Natural killer cell (primary cell): ENCODE results near the gene MYLK4. TPM values are rescaled to one million over a fixed set of nuclear protein-coding genes. Genes with fewer than 3 reads are reported as not detected.

ENCODE experiments used
- ATAC-seq, 3 donors: fragments of 150-1000 bp in 2 of 3; fragments of 200-7000 bp in 1 of 3; cut with Tn5 transposase; 1 replicate in 1 of 3; 2 replicates in 2 of 3; pipeline ENCODE4 v1.10.0; 2021; ENCODE audit warnings: mild to moderate bottlenecking in 2 of 3, moderate library complexity in 2 of 3
- DNase-seq, 2 donors: peaks; one replicate each; pipeline versions ENCODE4 v3.0.0 to v3.0.0-alpha.2; 2013 to 2021; ENCODE audit warnings: mixed read lengths in 1 of 2
- H3K27ac ChIP-seq: one replicate; pipeline ENCODE4 v1.5.1; 2013; ENCODE audit warnings: mild to moderate bottlenecking, low read length
- H3K27me3 ChIP-seq: one replicate; pipeline ENCODE4 v1.6.1; 2013; ENCODE audit warnings: low read length; ENCODE audit not compliant: control insufficient read depth, insufficient read depth
- H3K36me3 ChIP-seq: one replicate; pipeline ENCODE4 v1.6.1; 2013; ENCODE audit warnings: low read length; ENCODE audit not compliant: control insufficient read depth, insufficient read depth
- H3K4me1 ChIP-seq: one replicate; pipeline ENCODE4 v1.6.1; 2013; ENCODE audit warnings: low read length; ENCODE audit not compliant: control insufficient read depth, insufficient read depth
- H3K4me3 ChIP-seq: one replicate; pipeline ENCODE4 v1.5.1; 2013; ENCODE audit warnings: low read length
- H3K9me3 ChIP-seq: one replicate; pipeline ENCODE4 v1.6.1; 2013; ENCODE audit warnings: low read length; ENCODE audit not compliant: control insufficient read depth, insufficient read depth
- H3K27ac Mint-ChIP-seq, 2 donors: one replicate each; pipeline ENCODE4 v1.8.0; 2022; ENCODE audit warnings: mild to moderate bottlenecking in 2 of 2, mixed read lengths in 2 of 2, moderate library complexity in 1 of 2
- H3K27me3 Mint-ChIP-seq, 2 donors: one replicate each; pipeline ENCODE4 v1.8.0; 2022; ENCODE audit warnings: low read depth in 2 of 2, mixed read lengths in 2 of 2
- H3K36me3 Mint-ChIP-seq: one replicate; pipeline ENCODE4 v1.8.0; 2022; ENCODE audit warnings: mixed read lengths
- H3K4me1 Mint-ChIP-seq, 2 donors: one replicate each; pipeline ENCODE4 v1.8.0; 2022; ENCODE audit warnings: mixed read lengths in 2 of 2
- H3K4me3 Mint-ChIP-seq: one replicate; pipeline ENCODE4 v1.8.0; 2022; ENCODE audit warnings: mild to moderate bottlenecking, moderate library complexity, mixed read lengths
- H3K9me3 Mint-ChIP-seq, 2 donors: one replicate each; pipeline ENCODE4 v1.8.0; 2022; ENCODE audit warnings: mixed read lengths in 2 of 2
- WGBS: methylation state at CpG from one replicate; pipeline ENCODE4 v1.1.7; 2013; ENCODE audit warnings: missing lambda C conversion rate; ENCODE audit not compliant: insufficient coverage; 5-methylcytosine and 5-hydroxymethylcytosine counted together
- intact Hi-C: fragments of 100-400 bp; cut with micrococcal nuclease; formaldehyde crosslinking; loops from one replicate; pipeline ENCODE4 v1.14.2; 2022
- total RNA-seq, 4 donors: library from RNA; stranded (reverse); fragments of 120-200 nt in 1 of 4; gene quantifications; one replicate each; pipeline versions ENCODE4 v1.2.3 to v1.2.4, GENCODE V29; 2013 to 2022
- TF ChIP-seq, protein P1 (sequence below): fragments of 200-600 bp; IDR thresholded peaks from one replicate; pipeline ENCODE4 v1.8.0; 2022; ENCODE audit warnings: antibody characterized with exemption

MYLK4 gene
- total RNA-seq, 3 donors from 2014 or later (not counting 1 experiment from before 2014, with no cell fraction given) = 0.45 to 1.1 (median 0.88) TPM

DNA sequence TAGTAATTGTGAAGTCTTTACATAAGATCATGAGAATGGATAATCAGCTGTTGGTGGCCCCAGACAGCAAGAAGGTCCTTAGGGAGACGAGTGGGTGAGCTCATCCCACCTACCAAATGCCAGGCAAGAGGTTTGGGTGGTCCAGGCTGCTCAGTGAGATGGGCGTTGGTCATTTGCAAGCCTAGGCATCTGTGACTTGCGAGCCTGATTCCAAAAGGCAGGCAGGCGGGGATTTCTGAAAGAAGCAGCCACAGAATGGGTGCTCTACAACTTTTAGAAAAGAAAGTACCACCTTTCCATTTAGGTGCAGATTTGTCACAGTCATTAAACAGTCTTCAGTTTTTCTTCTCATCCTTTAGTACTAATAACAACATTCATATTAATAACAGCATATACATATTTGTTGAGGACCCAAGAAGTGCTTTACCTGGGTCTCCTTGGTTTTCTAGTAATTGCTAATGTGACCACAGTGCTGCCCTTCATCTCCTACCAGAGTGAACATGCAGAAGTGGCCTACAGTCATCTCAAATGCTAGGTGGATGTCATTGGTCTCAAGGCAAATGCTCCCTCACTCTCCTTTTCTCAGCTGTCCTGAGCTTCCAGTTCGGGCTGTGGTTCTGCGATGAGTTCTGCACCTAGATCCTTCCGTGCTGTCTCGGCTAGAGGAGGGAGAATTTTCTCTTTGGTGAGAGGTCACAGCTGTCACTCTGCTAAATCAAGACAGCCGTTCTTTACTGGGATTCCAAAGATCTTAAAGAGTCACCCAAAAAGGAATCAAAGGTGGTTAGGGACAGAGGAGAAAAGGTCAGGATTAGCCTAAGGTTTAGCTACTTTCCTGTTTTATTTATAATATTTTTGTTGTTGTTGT, 17.2 kb upstream of the MYLK4 start:
- TF ChIP-seq, protein P1, sequence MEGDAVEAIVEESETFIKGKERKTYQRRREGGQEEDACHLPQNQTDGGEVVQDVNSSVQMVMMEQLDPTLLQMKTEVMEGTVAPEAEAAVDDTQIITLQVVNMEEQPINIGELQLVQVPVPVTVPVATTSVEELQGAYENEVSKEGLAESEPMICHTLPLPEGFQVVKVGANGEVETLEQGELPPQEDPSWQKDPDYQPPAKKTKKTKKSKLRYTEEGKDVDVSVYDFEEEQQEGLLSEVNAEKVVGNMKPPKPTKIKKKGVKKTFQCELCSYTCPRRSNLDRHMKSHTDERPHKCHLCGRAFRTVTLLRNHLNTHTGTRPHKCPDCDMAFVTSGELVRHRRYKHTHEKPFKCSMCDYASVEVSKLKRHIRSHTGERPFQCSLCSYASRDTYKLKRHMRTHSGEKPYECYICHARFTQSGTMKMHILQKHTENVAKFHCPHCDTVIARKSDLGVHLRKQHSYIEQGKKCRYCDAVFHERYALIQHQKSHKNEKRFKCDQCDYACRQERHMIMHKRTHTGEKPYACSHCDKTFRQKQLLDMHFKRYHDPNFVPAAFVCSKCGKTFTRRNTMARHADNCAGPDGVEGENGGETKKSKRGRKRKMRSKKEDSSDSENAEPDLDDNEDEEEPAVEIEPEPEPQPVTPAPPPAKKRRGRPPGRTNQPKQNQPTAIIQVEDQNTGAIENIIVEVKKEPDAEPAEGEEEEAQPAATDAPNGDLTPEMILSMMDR = no peak
- no peak for ATAC-seq
- no peak overlapping the region for H3K27ac ChIP-seq
- Mint-ChIP-seq H3K4me1 (peaks cover 44 to 50% of the 10 kb centered on the region in 2 donors), H3K27ac (peak overlapping the region; percentile 9 to 98), H3K9me3 (no peaks in the 10 kb centered on the region), H3K27me3 (no peaks in the 10 kb centered on the region), H3K4me3 (peak overlapping the region; percentile 76), H3K36me3 (no peaks in the 10 kb centered on the region)
- intact Hi-C loops = loop anchor here (10.0 kb wide), 1 partner anchor 523 kb away; the partner anchor contains the start of gene GMDS
- H3K4me3 ChIP-seq = no peak overlapping the region
- H3K27me3 ChIP-seq = no peaks in the 10 kb centered on the region
- peaks cover 25% of the 10 kb centered on the region for H3K4me1 ChIP-seq
- H3K9me3 ChIP-seq = no peaks in the 10 kb centered on the region
- WGBS = 23% methylated on average over 9 of the region's 9 CpGs
- peaks cover 14% of the 10 kb centered on the region for H3K36me3 ChIP-seq
- DNase-seq = peak in 1 of 2 donors; percentile 20

GRCh38 chr6:2766767-2767656, 16.3 kb upstream of the MYLK4 start:
- ATAC-seq = no peak
- no peaks in the 10 kb centered on the region for H3K9me3 Mint-ChIP-seq
- intact Hi-C loops = loop anchor here (1.0 to 10.0 kb wide), 2 partner anchors 222 to 522 kb away; partner anchors contain the start of gene GMDS
- no peaks in the 10 kb centered on the region for H3K27me3 Mint-ChIP-seq
- WGBS = 15% methylated on average over 8 of the region's 13 CpGs
- H3K4me1 Mint-ChIP-seq = peaks cover 44 to 46% of the 10 kb centered on the region in 2 donors
- H3K27ac Mint-ChIP-seq = peak overlapping the region; percentile 45 to 98
- Histone ChIP-seq H3K4me3 (peak overlapping the region; percentile 85), H3K27me3 (no peaks in the 10 kb centered on the region), H3K36me3 (peaks cover 14% of the 10 kb centered on the region), H3K4me1 (peaks cover 25% of the 10 kb centered on the region), H3K9me3 (no peaks in the 10 kb centered on the region), H3K27ac (peak overlapping the region; percentile 58)
- DNase-seq = no peak
- H3K36me3 Mint-ChIP-seq = no peaks in the 10 kb centered on the region
- peak overlapping the region; percentile 88 for H3K4me3 Mint-ChIP-seq
- TF ChIP-seq, protein P1 = no peak

GRCh38 chr6:2765896-2766766, 15.4 kb upstream of the MYLK4 start:
- DNase-seq (peak; percentile 44 to 48), ATAC-seq (no peak)
- peak overlapping the region; percentile 45 to 98 for H3K27ac Mint-ChIP-seq
- no peaks in the 10 kb centered on the region for H3K36me3 Mint-ChIP-seq
- Histone ChIP-seq H3K27me3 (no peaks in the 10 kb centered on the region), H3K4me1 (peaks cover 25% of the 10 kb centered on the region), H3K4me3 (peak overlapping the region; percentile 85), H3K9me3 (no peaks in the 10 kb centered on the region), H3K36me3 (peaks cover 8% of the 10 kb centered on the region), H3K27ac (peak overlapping the region; percentile 58)
- no peaks in the 10 kb centered on the region for H3K27me3 Mint-ChIP-seq
- H3K9me3 Mint-ChIP-seq = no peaks in the 10 kb centered on the region
- peak overlapping the region; percentile 88 for H3K4me3 Mint-ChIP-seq
- TF ChIP-seq, protein P1 = no peak
- under 1% methylated on average over 91 of the region's 91 CpGs for WGBS
- peaks cover 46 to 47% of the 10 kb centered on the region in 2 donors for H3K4me1 Mint-ChIP-seq
- intact Hi-C loops = loop anchor here (1.0 to 10.0 kb wide), 4 partner anchors 75 to 521 kb away; partner anchors contain the start of genes GMDS, RIPK1 and SERPINB1
